CD14-positive monocyte (primary cell): ENCODE data around the gene ALDH4A1. TPM values are rescaled to one million over a fixed set of nuclear protein-coding genes. Genes with fewer than 3 reads are reported as not detected.

Experiments
- DNase-seq, 3 donors: peaks; one replicate each; pipeline ENCODE4 v3.0.0-alpha.2; 2011 to 2022
- H2AFZ ChIP-seq: 2 replicates; pipeline ENCODE4 v1.6.0; 2012; ENCODE audit warnings: mild to moderate bottlenecking, low read depth, low read length, inconsistent platforms; ENCODE audit not compliant: insufficient read depth, poor library complexity, severe bottlenecking
- H3K27ac ChIP-seq, 2 donors: 1 replicate in 1 of 2; 2 replicates in 1 of 2; pipeline ENCODE4 v1.5.1; 2012 to 2013; ENCODE audit warnings: low read length in 2 of 2, control low read depth in 1 of 2, inconsistent platforms in 1 of 2, low read depth in 1 of 2, mild to moderate bottlenecking in 1 of 2
- H3K27me3 ChIP-seq, 2 donors: one replicate each; pipeline versions ENCODE4 v1.6.0 to v1.6.1; 2011 to 2013; ENCODE audit warnings: low read length in 2 of 2; ENCODE audit not compliant: control insufficient read depth in 2 of 2, insufficient read depth in 2 of 2
- H3K36me3 ChIP-seq, 2 donors: replicated peaks in 1 of 2; 1 replicate in 1 of 2; 2 replicates in 1 of 2; pipeline versions ENCODE4 v1.5.1 to v1.6.1; 2012 to 2013; ENCODE audit warnings: low read length in 2 of 2, control low read depth in 1 of 2, inconsistent platforms in 1 of 2, mild to moderate bottlenecking in 1 of 2; ENCODE audit not compliant: insufficient read depth in 2 of 2, control insufficient read depth in 1 of 2
- H3K4me1 ChIP-seq, 2 donors: 1 replicate in 1 of 2; 2 replicates in 1 of 2; pipeline versions ENCODE4 v1.5.1 to v1.6.1; 2012 to 2013; ENCODE audit warnings: low read length in 2 of 2, control low read depth in 1 of 2, inconsistent platforms in 1 of 2, mild to moderate bottlenecking in 1 of 2, moderate library complexity in 1 of 2; ENCODE audit not compliant: insufficient read depth in 2 of 2, control insufficient read depth in 1 of 2
- H3K4me2 ChIP-seq: replicated peaks from 2 replicates; pipeline ENCODE3; 2012; ENCODE audit warnings: low read length, moderate library complexity, mild to moderate bottlenecking; ENCODE audit not compliant: poor library complexity, severe bottlenecking; ENCODE audit errors: extremely low read depth
- H3K4me3 ChIP-seq, 3 experiments: fragments of 200-600 bp in 1 of 3; sonication (generic) in 1 of 3; replicated peaks in 1 of 3; 1 replicate in 2 of 3; 2 replicates in 1 of 3; pipeline ENCODE4 v1.5.1; 2011 to 2013; ENCODE audit warnings: low read length in 3 of 3, mild to moderate bottlenecking in 3 of 3, control low read depth in 2 of 3, low read depth in 2 of 3, inconsistent platforms in 1 of 3, moderate library complexity in 1 of 3
- H3K79me2 ChIP-seq: 2 replicates; pipeline ENCODE4 v1.6.0; 2012; ENCODE audit warnings: mild to moderate bottlenecking, control low read depth, inconsistent platforms, low read length, moderate library complexity; ENCODE audit not compliant: insufficient read depth
- H3K9ac ChIP-seq: 2 replicates; pipeline ENCODE4 v1.6.0; 2017; ENCODE audit warnings: low read length, mild to moderate bottlenecking; ENCODE audit not compliant: insufficient read depth, poor library complexity, severe bottlenecking
- H3K9me3 ChIP-seq, 2 donors: replicated peaks in 1 of 2; 1 replicate in 1 of 2; 2 replicates in 1 of 2; pipeline versions ENCODE4 v1.5.1 to v1.6.1; 2012 to 2013; ENCODE audit warnings: low read length in 2 of 2, control low read depth in 1 of 2; ENCODE audit not compliant: control insufficient read depth in 1 of 2, insufficient read depth in 1 of 2
- H4K20me1 ChIP-seq: 2 replicates; pipeline ENCODE4 v1.6.0; 2012; ENCODE audit warnings: mild to moderate bottlenecking, low read length, control low read depth, moderate library complexity; ENCODE audit not compliant: insufficient read depth
- H3K27ac Mint-ChIP-seq, 7 donors: one replicate each; pipeline ENCODE4 v1.8.0; 2020; ENCODE audit warnings: mild to moderate bottlenecking in 7 of 7, mixed read lengths in 7 of 7, moderate library complexity in 6 of 7, inconsistent platforms in 2 of 7
- H3K27me3 Mint-ChIP-seq, 3 donors: one replicate each; pipeline ENCODE4 v1.8.0; 2021 to 2022; ENCODE audit warnings: low read depth in 3 of 3, mild to moderate bottlenecking in 3 of 3, mixed read lengths in 3 of 3, moderate library complexity in 3 of 3, inconsistent platforms in 1 of 3
- H3K36me3 Mint-ChIP-seq, 2 donors: one replicate each; pipeline ENCODE4 v1.8.0; 2020; ENCODE audit warnings: mixed read lengths in 2 of 2, inconsistent platforms in 1 of 2, mild to moderate bottlenecking in 1 of 2
- H3K4me1 Mint-ChIP-seq: one replicate; pipeline ENCODE4 v1.8.0; 2020; ENCODE audit warnings: mild to moderate bottlenecking, mixed read lengths
- H3K4me3 Mint-ChIP-seq, 2 donors: one replicate each; pipeline ENCODE4 v1.8.0; 2020; ENCODE audit warnings: mild to moderate bottlenecking in 2 of 2, mixed read lengths in 2 of 2, moderate library complexity in 1 of 2
- H3K9me3 Mint-ChIP-seq, 7 donors: one replicate each; pipeline ENCODE4 v1.8.0; 2020 to 2022; ENCODE audit warnings: mixed read lengths in 7 of 7, mild to moderate bottlenecking in 6 of 7, moderate library complexity in 6 of 7, inconsistent platforms in 2 of 7
- CTCF ChIP-seq: fragments of 200-600 bp; IDR thresholded peaks from one replicate; pipeline ENCODE4 v1.8.0; 2022; ENCODE audit warnings: antibody characterized with exemption, mild to moderate bottlenecking
- WGBS: methylation state at CpG from one replicate; pipeline ENCODE4 v1.1.5; 2013; ENCODE audit warnings: missing lambda C conversion rate; ENCODE audit not compliant: insufficient coverage; 5-methylcytosine and 5-hydroxymethylcytosine counted together
- intact Hi-C, 2 donors: fragments of 100-400 bp; cut with micrococcal nuclease; formaldehyde crosslinking; loops; one replicate each; pipeline versions ENCODE4 v1.15.0 to v1.15.1; 2023
- polyA plus RNA-seq, 3 donors: library from polyadenylated mRNA; depleted of rRNA in 1 of 3; unstranded in 2 of 3; stranded (reverse) in 1 of 3; fragments of 300-500 nt in 2 of 3; fragments of >200 nt in 1 of 3; fragmentation: Illumina TruSeq in 2 of 3; gene quantifications; 1 replicate in 2 of 3; 2 replicates in 1 of 3; pipeline ENCODE4 v1.2.3, GENCODE V29; 2012 to 2021

ALDH4A1 gene
- polyA plus RNA-seq, 3 donors, result 4.8 to 7.8 (median 6.1) TPM

- intact Hi-C loops, result loop anchor here in 1 of 2 donors (2.0 kb wide), 1 partner anchor 43 kb away; no protein-coding TSS in a partner anchor
- peak; percentile 38 to 50 (median 46) for DNase-seq
These were observed 47.5 kb upstream of the ALDH4A1 start for GRCh38 chr1:18949686-18950400.

More at GRCh38 chr1:18949686-18950400, 47.5 kb upstream of the ALDH4A1 start:
- Mint-ChIP-seq H3K27ac (peak overlapping the region; percentile 97 to 100 (median 99)), H3K4me1 (peaks cover 86% of the 10 kb centered on the region), H3K27me3 (peaks cover 8 to 15% (median 14%) of the 10 kb centered on the region in 3 donors), H3K4me3 (peak overlapping the region; percentile 87 to 93), H3K9me3 (peaks cover 0 to 3% (median 0%) of the 10 kb centered on the region in 7 donors), H3K36me3 (peaks cover 25 to 26% of the 10 kb centered on the region in 2 donors)
- peak overlapping the region; percentile 76 for H3K4me2 ChIP-seq
- H3K27ac ChIP-seq, result peak overlapping the region; percentile 78 to 97
- peaks cover 55% of the 10 kb centered on the region for H4K20me1 ChIP-seq
- H3K79me2 ChIP-seq, result peaks cover 81% of the 10 kb centered on the region
- no peaks in the 10 kb centered on the region for H3K9me3 ChIP-seq
- peaks cover 63 to 83% of the 10 kb centered on the region in 2 donors for H3K4me1 ChIP-seq
- H2AFZ ChIP-seq, result peak overlapping the region; percentile 61
- H3K4me3 ChIP-seq, result peak overlapping the region; percentile 55 to 79 (median 64)
- H3K27me3 ChIP-seq, result peaks cover 0 to 15% of the 10 kb centered on the region in 2 donors
- 9% methylated on average over 7 of the region's 22 CpGs for WGBS
- H3K9ac ChIP-seq, result peak overlapping the region; percentile 77
- TF ChIP-seq CTCF, result peak; percentile 19
- no peaks in the 10 kb centered on the region for H3K36me3 ChIP-seq
